Activated T-cell treated with anti-CD3 and anti-CD28 coated beads, Interleukin-2, amount 50 U/mL, for 4 hours (primary cell): ENCODE data around the gene PSME1. TPM values are rescaled to one million over a fixed set of nuclear protein-coding genes. Genes with fewer than 3 reads are reported as not detected.

ENCODE experiments used
- ATAC-seq, 2 donors: fragments of 200-7000 bp; cut with Tn5 transposase; one replicate each; pipeline ENCODE4 v1.10.0; 2021
- DNase-seq: peaks from one replicate; pipeline ENCODE4 v3.0.0-alpha.2; 2020
- H3K27me3 Mint-ChIP-seq: one replicate; pipeline ENCODE4 v1.8.0; 2021; ENCODE audit warnings: low read depth, mixed read lengths
- H3K36me3 Mint-ChIP-seq: one replicate; pipeline ENCODE4 v1.8.0; 2022; ENCODE audit warnings: mixed read lengths; ENCODE audit not compliant: insufficient read depth
- H3K4me1 Mint-ChIP-seq: one replicate; pipeline ENCODE4 v1.8.0; 2021; ENCODE audit warnings: low read depth, mixed read lengths
- H3K4me3 Mint-ChIP-seq: one replicate; pipeline ENCODE4 v1.8.0; 2021; ENCODE audit warnings: mild to moderate bottlenecking, moderate library complexity, mixed read lengths
- H3K9me3 Mint-ChIP-seq: one replicate; pipeline ENCODE4 v1.8.0; 2021; ENCODE audit warnings: mixed read lengths
- total RNA-seq, 3 donors: library from RNA; stranded (reverse); gene quantifications; one replicate each; pipeline ENCODE4 v1.2.1, GENCODE V29; 2021

PSME1 gene
- total RNA-seq, 3 donors from 2014 or later = 354 to 391 (median 378) TPM

GRCh38 chr14:24144451-24144850, 8.5 kb downstream of the PSME1 start:
- H3K27me3 Mint-ChIP-seq = no peaks in the 10 kb centered on the region
- ATAC-seq (no peak), DNase-seq (no peak)
- no peaks in the 10 kb centered on the region for H3K9me3 Mint-ChIP-seq
- peaks cover 66% of the 10 kb centered on the region for H3K4me1 Mint-ChIP-seq
- H3K4me3 Mint-ChIP-seq = peak overlapping the region; percentile 42
- peaks cover 36% of the 10 kb centered on the region for H3K36me3 Mint-ChIP-seq

DNA sequence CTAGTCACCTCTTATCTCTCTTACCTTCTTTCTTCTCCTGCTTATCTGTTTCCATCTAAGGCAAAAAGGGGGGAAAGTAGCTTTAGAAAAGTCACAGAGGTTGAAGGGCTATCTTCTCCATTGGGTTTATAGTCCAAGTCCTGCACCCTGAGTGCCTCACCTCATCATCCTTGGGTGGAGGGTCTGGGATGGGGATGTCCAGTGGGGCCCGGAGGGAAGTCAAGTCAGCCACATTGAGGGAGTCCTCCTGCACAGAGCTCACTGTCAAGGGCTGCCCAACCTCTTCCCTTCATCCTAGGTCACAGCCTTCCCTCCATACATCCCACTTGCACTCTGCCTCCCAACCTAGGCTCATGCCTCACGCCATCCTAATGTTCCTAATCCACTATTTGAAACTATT, 9.2 kb downstream of the PSME1 start:
- Mint-ChIP-seq H3K27me3 (no peaks in the 10 kb centered on the region), H3K4me3 (peak overlapping the region; percentile 98), H3K4me1 (peaks cover 65% of the 10 kb centered on the region), H3K9me3 (no peaks in the 10 kb centered on the region), H3K36me3 (peaks cover 35% of the 10 kb centered on the region)
- DNase-seq = no peak
- no peak for ATAC-seq

DNA sequence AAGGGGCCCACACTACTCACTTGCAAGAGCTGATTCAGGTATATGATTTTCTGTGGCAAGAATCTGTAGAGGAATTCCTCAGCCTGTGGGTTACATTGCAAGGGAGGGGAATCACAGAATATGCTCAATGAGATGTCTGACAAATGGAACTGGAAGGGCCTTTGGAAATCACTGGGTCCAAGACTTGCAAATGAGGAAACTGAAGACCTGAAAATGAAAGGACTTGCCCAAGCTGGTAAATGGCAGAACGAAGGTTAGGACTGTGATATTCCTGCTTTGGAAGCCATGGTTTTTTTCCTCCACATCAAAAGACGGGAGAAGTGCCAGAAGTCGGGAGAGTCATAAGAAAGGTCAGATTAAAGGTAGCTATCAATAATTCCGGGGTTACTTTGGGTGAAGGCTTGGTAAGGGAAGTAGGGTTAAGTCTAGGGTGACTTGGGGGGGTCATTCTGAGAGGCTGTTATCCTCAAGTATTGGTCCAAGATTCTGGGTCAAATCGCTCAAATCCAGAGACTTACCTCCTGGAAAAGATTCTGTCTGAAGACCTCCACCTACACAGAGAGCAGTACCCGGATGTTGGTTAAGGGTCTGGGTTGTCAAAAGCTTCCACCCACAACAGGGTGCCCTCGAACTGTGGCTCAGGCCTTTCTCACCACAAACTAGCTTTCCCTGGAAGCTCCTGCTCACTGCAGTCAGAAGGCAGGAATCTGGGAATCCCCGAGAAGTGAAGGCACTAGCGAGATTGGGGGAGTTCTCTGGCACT, 9.9 kb downstream of the PSME1 start:
- Mint-ChIP-seq H3K36me3 (peaks cover 41% of the 10 kb centered on the region), H3K4me1 (peaks cover 63% of the 10 kb centered on the region), H3K9me3 (no peaks in the 10 kb centered on the region), H3K4me3 (peak overlapping the region; percentile 98), H3K27me3 (no peaks in the 10 kb centered on the region)
- DNase-seq (no peak), ATAC-seq (no peak)

- DNase-seq = peak; percentile 72
- peak within 1 kb of the TSS; percentile 98 for H3K4me3 Mint-ChIP-seq
- peak; percentile 67 to 73 for ATAC-seq
- H3K9me3 Mint-ChIP-seq = no peaks in the 10 kb centered on the region
- H3K4me1 Mint-ChIP-seq = peaks cover 62% of the 10 kb centered on the region
- H3K27me3 Mint-ChIP-seq = no peaks in the 10 kb centered on the region
- H3K36me3 Mint-ChIP-seq = peaks cover 42% of the 10 kb centered on the region
These were observed 10.5 kb downstream of the PSME1 start, which contains the start of gene PSME2 for GRCh38 chr14:24146453-24146977. Gene PSME2, minus strand, starts transcription at chr14:24146610. Its CDS starts 29 bp downstream, at chr14:24146581.

DNA sequence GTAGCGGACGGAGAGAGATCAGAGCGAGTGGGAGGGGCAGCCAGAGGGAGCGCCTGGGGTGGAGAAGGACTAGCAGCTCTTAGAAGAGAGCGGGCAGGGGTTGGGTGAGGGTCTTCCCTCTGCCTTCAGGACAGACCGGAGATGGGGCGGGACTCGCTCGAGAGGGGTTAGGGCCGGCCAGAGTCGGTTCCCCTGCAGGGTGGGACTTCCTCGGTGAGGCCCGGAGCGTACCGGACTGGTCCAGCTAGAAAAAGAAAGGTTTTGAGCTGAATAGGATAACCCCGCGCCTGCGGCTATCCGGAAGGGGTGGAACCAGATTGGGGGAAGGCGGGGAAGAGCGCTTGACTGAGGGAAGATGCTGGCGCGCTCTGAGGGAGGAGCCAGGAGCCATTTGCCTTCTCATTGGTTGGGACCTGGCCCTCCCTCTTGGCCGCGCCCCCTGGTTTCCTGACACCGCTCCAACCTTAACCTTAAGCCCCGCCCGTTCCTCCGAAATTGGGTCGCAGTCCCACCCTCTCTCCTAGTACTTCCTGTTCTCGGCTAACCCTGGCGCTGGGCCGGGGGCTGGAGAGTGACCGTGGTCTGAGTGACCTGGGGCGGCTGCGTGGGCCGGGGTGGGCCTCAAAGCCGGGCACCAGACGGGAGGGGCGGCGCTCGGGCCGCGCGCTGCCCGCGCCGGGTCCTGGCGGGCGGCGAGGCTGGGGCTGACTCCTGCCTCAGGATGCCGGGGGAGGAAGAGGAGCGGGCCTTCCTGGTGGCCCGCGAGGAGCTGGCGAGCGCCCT, 11.2 kb downstream of the PSME1 start, which contains the start of gene RNF31:
Gene RNF31 (plus strand): TSS at position 521 of the 783 bp plus-strand sequence. CDS start 201 bp downstream, at position 722.
- ATAC-seq = peak; percentile 89 to 90
- H3K4me3 Mint-ChIP-seq = peak within 1 kb of the TSS; percentile 98
- H3K27me3 Mint-ChIP-seq = no peaks in the 10 kb centered on the region
- peak; percentile 96 for DNase-seq
- H3K9me3 Mint-ChIP-seq = no peaks in the 10 kb centered on the region
- H3K4me1 Mint-ChIP-seq = peaks cover 56% of the 10 kb centered on the region
- peaks cover 45% of the 10 kb centered on the region for H3K36me3 Mint-ChIP-seq

DNA sequence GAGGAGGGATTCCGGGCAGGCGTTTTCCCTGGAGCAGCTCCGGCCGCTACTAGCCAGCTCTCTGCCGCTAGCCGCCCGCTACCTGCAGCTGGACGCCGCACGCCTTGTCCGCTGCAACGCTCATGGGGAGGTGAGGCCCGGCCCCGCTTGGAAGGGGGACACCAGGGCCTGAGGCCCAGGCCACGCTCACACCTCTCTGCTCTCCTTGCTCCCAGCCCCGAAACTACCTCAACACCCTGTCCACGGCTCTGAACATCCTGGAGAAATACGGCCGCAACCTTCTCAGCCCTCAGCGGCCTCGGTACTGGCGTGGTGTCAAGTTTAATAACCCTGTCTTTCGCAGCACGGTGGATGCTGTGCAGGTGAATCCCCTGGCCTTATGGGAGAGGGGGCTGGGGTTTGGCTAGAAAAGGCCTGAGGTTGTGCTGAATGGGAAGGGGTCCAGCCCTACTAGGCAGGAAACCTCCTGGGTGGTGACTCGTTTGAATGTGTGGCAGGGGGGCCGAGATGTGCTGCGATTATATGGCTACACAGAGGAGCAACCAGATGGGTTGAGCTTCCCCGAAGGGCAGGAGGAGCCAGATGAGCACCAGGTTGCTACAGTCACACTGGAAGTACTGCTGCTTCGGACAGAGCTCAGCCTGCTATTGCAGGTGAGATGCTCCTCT, 11.9 kb downstream of the PSME1 start:
- no peaks in the 10 kb centered on the region for H3K9me3 Mint-ChIP-seq
- H3K27me3 Mint-ChIP-seq = no peaks in the 10 kb centered on the region
- H3K36me3 Mint-ChIP-seq = peaks cover 42% of the 10 kb centered on the region
- peaks cover 50% of the 10 kb centered on the region for H3K4me1 Mint-ChIP-seq
- H3K4me3 Mint-ChIP-seq = peak overlapping the region; percentile 98
- DNase-seq (no peak), ATAC-seq (no peak)

DNA sequence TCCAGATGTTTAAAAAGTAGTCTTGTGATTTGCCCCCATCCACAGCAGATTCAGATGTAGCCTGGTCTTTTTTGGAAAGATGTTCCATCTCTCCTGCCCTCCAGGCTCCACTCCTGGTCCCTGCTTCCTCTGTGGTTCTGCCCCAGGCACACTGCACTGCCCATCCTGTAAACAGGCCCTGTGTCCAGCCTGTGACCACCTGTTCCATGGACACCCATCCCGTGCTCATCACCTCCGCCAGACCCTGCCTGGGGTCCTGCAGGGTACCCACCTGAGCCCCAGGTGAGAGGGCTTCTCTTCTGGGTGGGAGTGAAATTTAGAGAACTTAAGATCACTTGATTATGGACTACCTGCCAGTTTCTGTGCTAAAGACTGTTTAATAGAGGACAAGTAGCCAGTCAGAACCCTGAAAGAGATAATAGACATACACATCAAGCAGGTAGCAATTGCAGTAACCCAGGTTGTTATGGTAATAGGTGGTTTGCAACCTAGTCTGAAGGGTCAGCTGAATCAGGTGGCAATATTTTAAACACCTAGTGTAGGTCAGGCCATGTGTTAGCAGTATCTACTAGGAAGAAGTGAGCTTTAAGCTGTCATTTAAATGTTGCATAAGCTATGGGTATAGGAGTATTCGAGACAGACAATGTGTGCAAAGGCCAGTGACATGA, 13.4 kb downstream of the PSME1 start:
- peaks cover 39% of the 10 kb centered on the region for H3K4me1 Mint-ChIP-seq
- no peak for ATAC-seq
- peaks cover 33% of the 10 kb centered on the region for H3K36me3 Mint-ChIP-seq
- no peak for DNase-seq
- no peaks in the 10 kb centered on the region for H3K9me3 Mint-ChIP-seq
- H3K4me3 Mint-ChIP-seq = peak overlapping the region; percentile 98
- no peaks in the 10 kb centered on the region for H3K27me3 Mint-ChIP-seq

DNA sequence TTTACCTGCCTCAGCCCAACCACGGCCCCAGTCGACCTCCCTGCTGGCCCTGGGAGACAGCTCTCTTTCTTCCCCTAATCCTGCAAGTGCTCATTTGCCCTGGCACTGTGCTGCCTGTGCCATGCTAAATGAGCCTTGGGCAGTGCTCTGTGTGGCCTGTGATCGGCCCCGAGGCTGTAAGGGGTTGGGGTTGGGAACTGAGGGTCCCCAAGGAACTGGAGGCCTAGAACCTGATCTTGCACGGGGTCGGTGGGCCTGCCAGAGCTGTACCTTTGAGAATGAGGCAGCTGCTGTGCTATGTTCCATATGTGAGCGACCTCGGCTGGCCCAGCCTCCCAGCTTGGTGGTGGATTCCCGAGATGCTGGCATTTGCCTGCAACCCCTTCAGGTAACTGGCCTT, 14.1 kb downstream of the PSME1 start:
- no peak for ATAC-seq

GRCh38 chr14:24150567-24150966, 14.6 kb downstream of the PSME1 start:
- Mint-ChIP-seq H3K4me1 (peaks cover 29% of the 10 kb centered on the region), H3K9me3 (no peaks in the 10 kb centered on the region), H3K27me3 (no peaks in the 10 kb centered on the region), H3K36me3 (peaks cover 29% of the 10 kb centered on the region), H3K4me3 (no peak overlapping the region)
- ATAC-seq (no peak), DNase-seq (no peak)

More for the DNA sequence above, 14.1 kb downstream of the PSME1 start:
- Mint-ChIP-seq H3K4me3 (no peak overlapping the region), H3K9me3 (no peaks in the 10 kb centered on the region), H3K36me3 (peaks cover 32% of the 10 kb centered on the region), H3K27me3 (no peaks in the 10 kb centered on the region), H3K4me1 (peaks cover 34% of the 10 kb centered on the region)
- DNase-seq = no peak

GRCh38 chr14:24150993-24151392, 15.0 kb downstream of the PSME1 start:
- DNase-seq = no peak
- Mint-ChIP-seq H3K9me3 (no peaks in the 10 kb centered on the region), H3K4me3 (no peak overlapping the region), H3K4me1 (peaks cover 26% of the 10 kb centered on the region), H3K27me3 (no peaks in the 10 kb centered on the region), H3K36me3 (peaks cover 33% of the 10 kb centered on the region)
- no peak for ATAC-seq

DNA sequence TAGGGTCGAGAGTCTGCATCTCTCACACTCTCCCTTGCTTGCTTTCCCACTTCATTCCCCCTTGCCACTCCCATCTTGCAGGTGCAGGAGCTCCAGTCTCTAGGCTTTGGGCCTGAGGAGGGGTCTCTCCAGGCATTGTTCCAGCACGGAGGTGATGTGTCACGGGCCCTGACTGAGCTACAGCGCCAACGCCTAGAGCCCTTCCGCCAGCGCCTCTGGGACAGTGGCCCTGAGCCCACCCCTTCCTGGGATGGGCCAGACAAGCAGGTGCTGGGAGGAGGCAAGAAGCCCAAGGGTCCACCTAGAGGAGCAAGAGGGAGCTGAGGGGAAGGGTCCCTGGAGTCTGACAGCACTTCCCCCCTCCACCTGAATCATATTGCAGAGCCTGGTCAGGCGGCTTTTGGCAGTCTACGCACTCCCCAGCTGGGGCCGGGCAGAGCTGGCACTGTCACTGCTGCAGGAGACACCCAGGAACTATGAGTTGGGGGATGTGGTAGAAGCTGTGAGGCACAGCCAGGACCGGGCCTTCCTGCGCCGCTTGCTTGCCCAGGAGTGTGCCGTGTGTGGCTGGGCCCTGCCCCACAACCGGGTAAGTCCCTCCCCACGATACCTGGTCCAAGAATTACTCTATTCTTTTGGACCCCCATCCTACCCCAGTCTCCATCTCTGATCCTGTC, 15.5 kb downstream of the PSME1 start:
- no peaks in the 10 kb centered on the region for H3K9me3 Mint-ChIP-seq
- peaks cover 34% of the 10 kb centered on the region for H3K36me3 Mint-ChIP-seq
- ATAC-seq = no peak
- no peak overlapping the region for H3K4me3 Mint-ChIP-seq
- DNase-seq = no peak
- peaks cover 22% of the 10 kb centered on the region for H3K4me1 Mint-ChIP-seq
- H3K27me3 Mint-ChIP-seq = no peaks in the 10 kb centered on the region

- no peaks in the 10 kb centered on the region for H3K9me3 Mint-ChIP-seq
- no peaks in the 10 kb centered on the region for H3K27me3 Mint-ChIP-seq
- H3K36me3 Mint-ChIP-seq = peaks cover 34% of the 10 kb centered on the region
- DNase-seq = no peak
- ATAC-seq = no peak
- peaks cover 4% of the 10 kb centered on the region for H3K4me1 Mint-ChIP-seq
- H3K4me3 Mint-ChIP-seq = no peak overlapping the region
These were observed 19.1 kb downstream of the PSME1 start for GRCh38 chr14:24155100-24155499.

DNA sequence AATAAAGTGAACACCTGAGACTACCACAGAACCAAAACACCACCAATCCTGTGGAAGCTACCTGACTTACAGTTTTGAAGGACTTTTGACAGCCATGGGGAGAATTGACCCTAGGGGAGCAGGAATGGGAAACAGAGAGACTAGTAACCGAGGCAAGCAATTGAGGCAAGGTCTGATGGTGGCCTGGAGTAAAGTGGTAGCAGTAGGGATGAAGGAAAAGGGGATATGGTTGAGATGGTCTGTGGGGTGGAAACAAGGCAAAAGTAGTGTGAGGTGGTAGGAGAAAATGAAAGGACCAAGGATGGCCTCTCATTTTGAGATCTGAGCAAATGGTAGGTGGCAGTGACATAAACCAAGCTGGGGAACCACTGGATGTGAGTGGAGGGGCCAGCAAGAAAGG, 20.8 kb downstream of the PSME1 start:
- no peak for DNase-seq
- H3K36me3 Mint-ChIP-seq = peaks cover 30% of the 10 kb centered on the region
- peaks cover 11% of the 10 kb centered on the region for H3K4me1 Mint-ChIP-seq
- no peaks in the 10 kb centered on the region for H3K27me3 Mint-ChIP-seq
- ATAC-seq = no peak
- no peaks in the 10 kb centered on the region for H3K9me3 Mint-ChIP-seq
- H3K4me3 Mint-ChIP-seq = no peak overlapping the region
